Prostate gland (tissue), 2 donors: Measurements from ENCODE around the gene SLC27A1. TPM values are rescaled to one million over a fixed set of nuclear protein-coding genes. Genes with fewer than 3 reads are reported as not detected.

Source experiments
- DNase-seq: peaks from one replicate; pipeline ENCODE4 v3.0.0-alpha.2; 2019; ENCODE audit warnings: low spot score
- H3K27ac ChIP-seq, 2 donors: fragments of 200-600 bp; sonication (generic); 2 replicates each; pipeline ENCODE4 v1.5.1; 2017 to 2019
- H3K27me3 ChIP-seq: fragments of 200-600 bp; sonication (generic); replicated peaks from 2 replicates; pipeline ENCODE4 v1.5.1; 2019; ENCODE audit not compliant: insufficient read depth
- H3K36me3 ChIP-seq, 2 donors: fragments of 200-600 bp; sonication (generic); 1 replicate in 1 of 2; 2 replicates in 1 of 2; pipeline versions ENCODE4 v1.5.1 to v1.8.1; 2017 to 2019
- H3K4me1 ChIP-seq: fragments of 200-600 bp; sonication (generic); replicated peaks from 2 replicates; pipeline ENCODE4 v1.5.1; 2019
- H3K4me3 ChIP-seq, 2 donors: fragments of 200-600 bp; sonication (generic); 2 replicates each; pipeline ENCODE4 v1.5.1; 2017 to 2019
- H3K9me3 ChIP-seq: fragments of 200-600 bp; sonication (generic); 2 replicates; pipeline ENCODE4 v1.5.1; 2017
- CTCF ChIP-seq, 4 experiments: fragments of 200-600 bp in 2 of 4; fragments of 450-650 bp in 2 of 4; sonication (generic) in 2 of 4; IDR thresholded peaks; 1 replicate in 3 of 4; 2 replicates in 1 of 4; pipeline ENCODE4 v1.5.1; 2016 to 2019; ENCODE audit warnings: antibody characterized with exemption in 4 of 4, mild to moderate bottlenecking in 2 of 4, moderate library complexity in 2 of 4
- POLR2A ChIP-seq: fragments of 450-650 bp; IDR thresholded peaks from one replicate; pipeline ENCODE4 v1.6.1; 2016; ENCODE audit warnings: antibody characterized with exemption, mild to moderate bottlenecking
- POLR2AphosphoS5 ChIP-seq: sonication (generic); formaldehyde crosslinking; IDR thresholded peaks from one replicate; pipeline ENCODE4 v1.6.1; 2017; ENCODE audit warnings: antibody characterized with exemption
- WGBS: methylation state at CpG from one replicate; pipeline ENCODE4 v1.1.5; 2018; 5-methylcytosine and 5-hydroxymethylcytosine counted together
- intact Hi-C: fragments of 100-400 bp; cut with DNase I; formaldehyde crosslinking; loops from one replicate; pipeline ENCODE4 v1.14.2; 2022
- total RNA-seq, 2 donors: library from RNA; depleted of rRNA; stranded (reverse); fragments of >200 nt; gene quantifications; one replicate each; pipeline ENCODE4 v1.1.0, GENCODE V29; 2016

SLC27A1 gene
- total RNA-seq, 2 donors from 2014 or later = 73.3 to 78.7 TPM

GRCh38 chr19:17529239-17530158, 59.2 kb downstream of the SLC27A1 start:
- Histone ChIP-seq H3K9me3 (no peaks in the 10 kb centered on the region), H3K4me3 (no peak overlapping the region), H3K4me1 (no peaks in the 10 kb centered on the region), H3K27me3 (no peaks in the 10 kb centered on the region), H3K36me3 (no peaks in the 10 kb centered on the region), H3K27ac (no peak overlapping the region)
- no peak for DNase-seq
- intact Hi-C loops = no loop called here
- TF ChIP-seq POLR2A (no peak), POLR2AphosphoS5 (no peak), CTCF (IDR thresholded peaks at IDR 0.05) (no peak)
- WGBS = 79% methylated on average over 8 of the region's 8 CpGs

GRCh38 chr19:17530586-17530985, 60.3 kb downstream of the SLC27A1 start:
- no peak for TF ChIP-seq POLR2AphosphoS5
- no peak for TF ChIP-seq CTCF (IDR thresholded peaks at IDR 0.05)
- TF ChIP-seq POLR2A = no peak
- H3K4me3 ChIP-seq = no peak overlapping the region
- H3K4me1 ChIP-seq = no peaks in the 10 kb centered on the region
- no peak overlapping the region for H3K27ac ChIP-seq
- H3K27me3 ChIP-seq = no peaks in the 10 kb centered on the region
- WGBS = 18% methylated on average over 8 of the region's 8 CpGs
- H3K36me3 ChIP-seq = no peaks in the 10 kb centered on the region
- H3K9me3 ChIP-seq = no peaks in the 10 kb centered on the region
- intact Hi-C loops = no loop called here
- no peak for DNase-seq

GRCh38 chr19:17532116-17532515, 61.8 kb downstream of the SLC27A1 start:
- 80% methylated on average over 16 of the region's 16 CpGs for WGBS
- TF ChIP-seq POLR2A (no peak), POLR2AphosphoS5 (no peak), CTCF (IDR thresholded peaks at IDR 0.05) (no peak)
- no peak for DNase-seq
- intact Hi-C loops = no loop called here
- H3K27me3 ChIP-seq = no peaks in the 10 kb centered on the region
- no peak overlapping the region for H3K4me3 ChIP-seq
- H3K36me3 ChIP-seq = no peaks in the 10 kb centered on the region
- H3K27ac ChIP-seq = no peak overlapping the region
- no peaks in the 10 kb centered on the region for H3K4me1 ChIP-seq
- no peaks in the 10 kb centered on the region for H3K9me3 ChIP-seq

- H3K4me1 ChIP-seq = no peaks in the 10 kb centered on the region
- no peak for TF ChIP-seq CTCF (IDR thresholded peaks at IDR 0.05)
- TF ChIP-seq POLR2A = no peak
- H3K27me3 ChIP-seq = no peaks in the 10 kb centered on the region
- intact Hi-C loops = no loop called here
- DNase-seq = no peak
- H3K9me3 ChIP-seq = no peaks in the 10 kb centered on the region
- 69% methylated on average over 7 of the region's 7 CpGs for WGBS
- no peak overlapping the region for H3K4me3 ChIP-seq
- H3K36me3 ChIP-seq = no peaks in the 10 kb centered on the region
- H3K27ac ChIP-seq = no peak overlapping the region
These were observed 62.2 kb downstream of the SLC27A1 start for GRCh38 chr19:17532557-17532956.

- intact Hi-C loops = no loop called here
- no peak overlapping the region for H3K27ac ChIP-seq
- H3K4me3 ChIP-seq = no peak overlapping the region
- no peaks in the 10 kb centered on the region for H3K9me3 ChIP-seq
- TF ChIP-seq POLR2AphosphoS5 (no peak), POLR2A (no peak), CTCF (IDR thresholded peaks at IDR 0.05) (no peak)
- DNase-seq = no peak
- no peaks in the 10 kb centered on the region for H3K36me3 ChIP-seq
- no peaks in the 10 kb centered on the region for H3K27me3 ChIP-seq
- H3K4me1 ChIP-seq = no peaks in the 10 kb centered on the region
These were observed 64.4 kb downstream of the SLC27A1 start for GRCh38 chr19:17534767-17535166.
